OCI-LY3 (cell line): ENCODE measurements around the gene UGT3A1.

Experiments used
- H2AFZ ChIP-seq: fragments of 200-600, 300-600 bp; shearing (Covaris generic); 2 replicates; pipeline ENCODE4 v1.6.0; 2014; ENCODE audit warnings: antibody characterized with exemption, low read depth, low read length
- H3K27ac ChIP-seq: fragments of 200-600, 300-600 bp; sonication (generic); 2 replicates; pipeline ENCODE4 v1.5.1; 2014; ENCODE audit warnings: mild to moderate bottlenecking, low read length, moderate library complexity, mixed read lengths
- H3K27me3 ChIP-seq: fragments of 200-600, 300-600 bp; sonication (generic); 2 replicates; pipeline ENCODE4 v1.6.1; 2014; ENCODE audit warnings: low read depth, low read length, mixed read lengths
- H3K36me3 ChIP-seq: fragments of 200-600, 300-600 bp; sonication (generic); replicated peaks from 2 replicates; pipeline ENCODE3; 2014; ENCODE audit warnings: low read depth, low read length, mixed read lengths
- H3K4me1 ChIP-seq: fragments of 300-600, 200-600 bp; sonication (generic); 2 replicates; pipeline ENCODE4 v1.6.1; 2014; ENCODE audit warnings: low read length, mixed read lengths
- H3K4me2 ChIP-seq: fragments of 200-600, 300-600 bp; sonication (generic); 2 replicates; pipeline ENCODE4 v1.6.1; 2014; ENCODE audit warnings: low read length, mixed read lengths
- H3K4me3 ChIP-seq: fragments of 300-600, 200-600 bp; sonication (generic); 2 replicates; pipeline ENCODE4 v1.5.1; 2014; ENCODE audit warnings: antibody characterized with exemption, mild to moderate bottlenecking, low read length, moderate library complexity
- H3K79me2 ChIP-seq: fragments of 300-600, 200-600 bp; shearing (Covaris generic); 2 replicates; pipeline ENCODE4 v1.6.1; 2014; ENCODE audit warnings: mild to moderate bottlenecking, low read length, mixed read lengths
- H3K9ac ChIP-seq: fragments of 300-600, 200-600 bp; shearing (Covaris generic); 2 replicates; pipeline ENCODE4 v1.6.0; 2014; ENCODE audit warnings: mild to moderate bottlenecking, low read length, moderate library complexity
- H3K9me3 ChIP-seq: fragments of 200-600, 300-600 bp; shearing (Covaris generic); 2 replicates; pipeline ENCODE4 v1.6.1; 2014; ENCODE audit warnings: low read length, mixed read lengths; ENCODE audit not compliant: insufficient read depth
- H4K20me1 ChIP-seq: fragments of 200-600, 300-600 bp; sonication (generic); 2 replicates; pipeline ENCODE4 v1.6.1; 2016; ENCODE audit warnings: low read length, mixed read lengths; ENCODE audit not compliant: insufficient read depth
- EZH2phosphoT487 ChIP-seq: fragments of 200-600 bp; shearing (Covaris generic); IDR thresholded peaks from 2 replicates; pipeline ENCODE4 v1.6.1; 2018; ENCODE audit warnings: antibody characterized with exemption, mixed run types, low read depth
- TF ChIP-seq, protein P1 (sequence below): fragments of 200-600, 300-600 bp; sonication (generic); IDR thresholded peaks from 2 replicates; pipeline ENCODE4 v1.5.1; 2014; ENCODE audit warnings: antibody characterized with exemption, low read length, low read depth

The UGT3A1 gene

DNA sequence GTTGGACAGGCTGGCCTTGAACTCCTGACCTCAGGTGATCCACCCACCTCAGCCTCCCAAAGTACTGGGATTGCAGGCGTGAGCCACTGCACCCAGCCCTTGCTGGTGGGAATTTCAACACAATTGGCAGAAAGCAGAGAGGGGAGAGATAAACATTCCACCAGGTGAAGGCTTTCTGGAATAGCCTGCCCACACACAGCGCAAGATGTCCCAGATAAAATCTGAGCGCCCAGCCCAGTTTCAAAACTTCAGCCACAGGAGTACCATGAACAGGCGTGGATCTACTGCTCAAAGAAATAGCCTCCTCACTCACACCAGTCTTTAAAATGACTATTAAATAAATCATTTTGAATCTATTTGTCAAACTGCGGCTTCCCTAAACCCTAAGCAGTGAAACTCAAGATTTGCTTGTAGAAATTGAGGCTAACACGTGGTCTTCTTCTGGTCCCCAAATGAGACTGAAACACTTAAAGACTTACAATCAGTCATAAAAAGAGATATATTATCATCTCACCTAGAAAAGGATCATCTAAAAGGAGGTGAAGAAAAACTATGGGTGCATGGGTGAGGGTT is 87.5 kb downstream of the UGT3A1 start:
- Histone ChIP-seq H2AFZ (no peak overlapping the region), H3K27me3 (no peaks in the 10 kb centered on the region), H3K79me2 (no peaks in the 10 kb centered on the region), H3K4me2 (no peak overlapping the region), H3K9ac (no peak overlapping the region), H4K20me1 (no peaks in the 10 kb centered on the region), H3K27ac (no peak overlapping the region), H3K4me1 (no peaks in the 10 kb centered on the region; the same call in 1 of the 2 replicates), H3K9me3 (no peaks in the 10 kb centered on the region), H3K4me3 (no peak overlapping the region), H3K36me3 (no peaks in the 10 kb centered on the region)
- TF ChIP-seq, protein P1, sequence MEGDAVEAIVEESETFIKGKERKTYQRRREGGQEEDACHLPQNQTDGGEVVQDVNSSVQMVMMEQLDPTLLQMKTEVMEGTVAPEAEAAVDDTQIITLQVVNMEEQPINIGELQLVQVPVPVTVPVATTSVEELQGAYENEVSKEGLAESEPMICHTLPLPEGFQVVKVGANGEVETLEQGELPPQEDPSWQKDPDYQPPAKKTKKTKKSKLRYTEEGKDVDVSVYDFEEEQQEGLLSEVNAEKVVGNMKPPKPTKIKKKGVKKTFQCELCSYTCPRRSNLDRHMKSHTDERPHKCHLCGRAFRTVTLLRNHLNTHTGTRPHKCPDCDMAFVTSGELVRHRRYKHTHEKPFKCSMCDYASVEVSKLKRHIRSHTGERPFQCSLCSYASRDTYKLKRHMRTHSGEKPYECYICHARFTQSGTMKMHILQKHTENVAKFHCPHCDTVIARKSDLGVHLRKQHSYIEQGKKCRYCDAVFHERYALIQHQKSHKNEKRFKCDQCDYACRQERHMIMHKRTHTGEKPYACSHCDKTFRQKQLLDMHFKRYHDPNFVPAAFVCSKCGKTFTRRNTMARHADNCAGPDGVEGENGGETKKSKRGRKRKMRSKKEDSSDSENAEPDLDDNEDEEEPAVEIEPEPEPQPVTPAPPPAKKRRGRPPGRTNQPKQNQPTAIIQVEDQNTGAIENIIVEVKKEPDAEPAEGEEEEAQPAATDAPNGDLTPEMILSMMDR: no peak
- TF ChIP-seq EZH2phosphoT487: no peak

DNA sequence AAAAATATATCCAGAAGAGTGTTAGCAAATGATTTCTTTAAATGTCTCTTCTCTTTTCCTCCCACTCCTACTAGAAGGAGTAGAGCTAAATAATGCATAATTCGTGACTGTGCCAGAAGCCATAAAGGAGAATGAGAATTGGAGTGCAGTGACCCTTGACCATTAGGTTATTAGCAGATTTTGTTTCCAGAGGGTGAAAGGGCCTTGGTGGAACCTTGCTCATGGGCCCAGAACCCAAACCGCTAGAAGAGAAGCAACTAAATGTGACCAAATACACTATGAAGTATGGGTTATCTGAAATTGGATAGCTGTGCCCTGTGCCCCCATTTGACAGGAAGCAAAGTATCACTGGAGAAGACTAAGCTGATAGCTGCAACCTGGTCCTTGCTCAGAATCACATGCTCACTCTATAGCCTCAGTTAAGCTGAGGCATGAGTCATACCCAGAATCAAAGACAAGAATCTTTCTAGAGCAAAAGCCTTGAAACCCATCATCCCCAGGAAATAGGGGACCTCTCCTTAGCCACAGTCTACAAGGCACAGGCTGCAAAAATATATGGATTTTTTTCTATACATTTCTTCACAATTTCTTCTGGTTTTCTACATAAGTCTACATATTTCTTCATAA is 89.0 kb downstream of the UGT3A1 start:
- Histone ChIP-seq H3K4me3 (no peak overlapping the region), H3K4me1 (no peaks in the 10 kb centered on the region; the same call in 1 of the 2 replicates), H3K79me2 (no peaks in the 10 kb centered on the region), H4K20me1 (no peaks in the 10 kb centered on the region), H3K27me3 (no peaks in the 10 kb centered on the region), H3K27ac (no peak overlapping the region), H3K36me3 (no peaks in the 10 kb centered on the region), H3K4me2 (no peak overlapping the region), H3K9ac (no peak overlapping the region), H3K9me3 (no peaks in the 10 kb centered on the region), H2AFZ (no peak overlapping the region)
- no peak for TF ChIP-seq EZH2phosphoT487
- TF ChIP-seq, protein P1: no peak
